Measurements from ENCODE around the gene GPC2.
A peak's percentile ranks its signal among the peaks of the same experiment; 100 is the strongest.
"Not testable (repeated sequence)": the region's sequence is repeated elsewhere in the genome, so short reads cannot be mapped to it uniquely, and the experiment has no call there.

The GPC2 gene

GRCh38 chr7:100200693-100201092 lies 23.5 kb upstream of the GPC2 start:
- DNase-seq, result no peak

DNA sequence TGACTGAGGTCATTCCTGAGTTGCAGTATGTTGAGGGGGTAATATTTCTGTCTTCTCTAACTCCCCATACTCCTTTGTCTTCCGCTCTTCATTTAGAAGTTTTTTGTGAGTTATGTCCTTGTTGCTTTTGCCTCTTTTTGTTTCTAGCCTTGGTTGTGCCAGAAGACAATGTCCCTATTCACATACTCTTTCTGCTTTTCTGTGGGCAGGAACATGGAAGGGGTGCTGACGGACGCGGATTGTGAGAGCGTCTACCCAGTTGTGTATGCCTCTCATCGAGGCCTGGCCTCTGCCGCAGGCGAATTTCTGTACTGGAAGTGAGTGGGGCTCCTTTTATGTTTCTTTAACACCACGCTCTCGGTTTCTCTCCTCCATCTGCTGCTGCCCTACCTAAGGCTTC lies 21.1 kb upstream of the GPC2 start:
- DNase-seq, result no peak

GRCh38 chr7:100195901-100196322 lies 18.7 kb upstream of the GPC2 start:
- not testable (repeated sequence) for DNase-seq

DNA sequence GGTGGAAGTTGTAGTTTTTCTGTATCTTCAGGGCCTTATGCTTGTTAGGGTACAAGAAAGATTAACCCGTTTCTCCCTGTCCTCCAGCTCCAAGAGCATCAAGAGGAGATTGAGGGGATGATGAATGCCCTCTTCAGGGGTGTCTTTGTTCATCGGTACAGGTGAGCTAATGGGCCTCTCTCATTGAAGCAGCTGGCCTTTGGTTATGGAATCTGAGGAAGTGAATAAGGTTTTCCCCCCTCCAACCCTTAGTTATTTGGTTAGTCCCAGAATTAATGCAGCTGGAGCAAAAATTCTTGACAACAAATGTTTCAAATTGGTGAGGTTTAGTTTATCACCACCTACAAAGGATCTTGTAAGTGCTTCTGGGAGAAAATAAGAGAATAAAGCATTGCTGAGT lies 18.0 kb upstream of the GPC2 start:
- DNase-seq, result no peak

DNA sequence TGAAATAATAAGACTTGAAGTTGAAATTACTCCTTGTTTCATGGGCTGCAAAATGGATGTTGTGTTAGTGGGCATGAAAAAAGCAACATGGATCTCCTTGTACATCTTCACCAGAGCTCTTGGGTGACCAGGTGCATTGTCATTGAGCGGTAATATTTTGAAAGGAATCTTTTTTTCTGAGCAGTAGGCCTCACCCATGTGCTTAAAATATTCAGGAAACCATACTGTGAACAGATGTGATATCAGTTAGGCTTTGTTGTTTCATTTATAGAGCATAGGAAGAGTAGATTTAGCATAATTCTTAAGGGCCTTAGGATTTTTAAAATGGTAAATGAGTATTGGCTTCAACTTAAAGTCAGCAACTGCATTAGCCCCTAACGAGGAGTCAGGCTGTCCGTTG lies 15.8 kb upstream of the GPC2 start:
- DNase-seq, result no peak

DNA sequence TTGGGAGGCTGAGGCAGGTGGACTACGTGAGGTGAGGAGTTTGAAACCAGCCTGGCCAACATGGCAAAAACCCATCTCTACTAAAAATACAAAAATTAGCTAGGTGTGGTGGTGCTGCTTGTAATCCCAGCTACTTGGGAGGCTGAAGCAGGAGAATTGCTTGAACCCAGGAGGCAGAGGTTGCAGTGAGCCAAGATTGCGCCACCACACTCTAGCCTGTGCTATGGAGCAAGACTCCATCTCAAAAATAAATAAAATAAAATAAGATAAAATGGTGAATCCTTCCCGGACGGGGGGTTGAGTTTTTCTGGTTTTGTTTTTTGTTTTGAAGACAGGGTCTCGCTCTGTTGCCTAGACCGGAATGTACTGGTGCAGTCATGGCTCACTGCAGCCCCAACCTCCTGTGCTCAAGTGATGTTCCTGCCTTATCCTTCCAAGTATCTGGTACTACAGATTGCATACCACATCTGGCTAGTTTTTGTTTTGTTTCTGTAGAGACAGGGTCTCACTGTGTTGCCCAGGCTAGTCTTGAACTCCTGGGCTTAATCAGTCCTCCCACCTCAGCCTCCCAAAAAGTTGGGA lies 15.2 kb upstream of the GPC2 start:
- DNase-seq, result not testable (repeated sequence)

- no peak for DNase-seq
Measured at GRCh38 chr7:100191775-100192174, 14.6 kb upstream of the GPC2 start.

DNA sequence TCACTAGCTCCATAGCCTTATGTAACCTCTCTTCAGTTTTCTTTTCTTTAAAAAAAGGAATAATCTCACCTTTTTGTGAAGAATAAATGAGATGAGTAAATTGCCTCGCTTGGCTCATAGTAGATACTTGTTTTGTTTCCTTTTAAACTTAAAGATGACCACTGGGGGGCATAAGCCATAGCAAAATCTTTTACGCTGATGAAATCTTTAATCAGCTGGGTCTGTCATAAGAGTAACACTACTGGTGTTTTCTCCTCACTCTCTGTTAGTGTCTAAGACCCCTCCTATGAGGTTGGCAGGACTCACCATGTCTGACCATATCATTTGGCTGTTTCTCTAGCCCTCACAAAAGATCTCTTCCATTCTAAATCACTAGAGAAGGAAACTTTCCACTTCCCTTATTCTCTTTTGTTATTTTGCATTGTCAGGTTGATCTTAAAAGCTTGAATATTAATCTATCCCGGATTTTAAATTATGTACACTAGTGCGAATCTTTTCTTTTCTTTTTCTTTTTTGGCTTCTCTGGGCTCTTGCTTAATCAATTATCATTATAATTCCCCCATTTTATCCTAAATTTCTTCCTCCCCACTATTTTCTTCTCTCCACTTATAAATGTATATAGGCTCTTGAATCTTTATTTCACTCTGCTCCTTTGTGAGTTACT lies 13.0 kb upstream of the GPC2 start:
- DNase-seq, result peak; percentile 72

DNA sequence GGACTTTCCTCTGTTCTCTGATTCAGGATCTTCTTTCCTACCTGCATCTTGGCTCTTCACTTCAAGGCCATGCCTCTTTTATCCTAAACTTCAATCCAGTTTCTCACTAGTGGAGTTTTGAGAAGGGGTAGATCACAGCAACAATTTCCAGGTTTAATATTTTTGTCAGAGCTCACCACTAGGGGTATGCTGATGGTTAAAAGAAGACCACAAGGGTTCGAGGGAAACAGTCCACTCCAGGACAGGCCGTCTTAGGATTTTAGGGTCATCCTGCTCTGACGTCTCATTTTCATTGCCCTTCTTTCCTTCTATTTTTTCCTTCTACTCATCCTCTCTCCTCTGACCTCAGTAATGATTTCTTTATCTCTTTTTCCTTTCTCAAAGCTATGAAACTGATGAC lies 11.9 kb upstream of the GPC2 start:
- no peak for DNase-seq

DNA sequence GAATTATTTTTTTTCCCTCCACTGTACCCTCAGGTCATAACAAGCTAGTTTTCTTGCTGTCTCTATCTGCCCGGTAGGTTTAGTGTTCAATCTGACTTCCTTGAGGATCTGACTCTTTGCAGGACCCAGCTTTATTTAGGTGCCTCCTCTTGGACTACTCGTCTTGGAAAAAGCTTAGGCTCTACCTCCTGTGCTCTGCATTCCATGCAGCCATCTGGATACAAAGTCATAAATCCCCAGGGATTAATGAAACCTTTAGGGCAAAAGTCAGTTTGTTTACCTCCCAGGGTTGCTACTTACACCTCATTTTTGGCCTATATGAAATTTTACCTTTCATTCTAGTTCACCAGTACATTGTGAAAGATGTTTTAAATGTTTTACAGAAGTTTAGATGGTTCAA lies 8.5 kb upstream of the GPC2 start:
- no peak for DNase-seq

GRCh38 chr7:100183090-100183489 lies 5.9 kb upstream of the GPC2 start:
- DNase-seq, result not testable (repeated sequence)

GRCh38 chr7:100182616-100183015 lies 5.4 kb upstream of the GPC2 start:
- DNase-seq, result peak; percentile 50

- DNase-seq, result not testable (repeated sequence)
Measured at GRCh38 chr7:100180084-100180483, 2.9 kb upstream of the GPC2 start.

GRCh38 chr7:100176096-100177044 lies 811 bp downstream of the GPC2 start:
- no peak for DNase-seq

DNA sequence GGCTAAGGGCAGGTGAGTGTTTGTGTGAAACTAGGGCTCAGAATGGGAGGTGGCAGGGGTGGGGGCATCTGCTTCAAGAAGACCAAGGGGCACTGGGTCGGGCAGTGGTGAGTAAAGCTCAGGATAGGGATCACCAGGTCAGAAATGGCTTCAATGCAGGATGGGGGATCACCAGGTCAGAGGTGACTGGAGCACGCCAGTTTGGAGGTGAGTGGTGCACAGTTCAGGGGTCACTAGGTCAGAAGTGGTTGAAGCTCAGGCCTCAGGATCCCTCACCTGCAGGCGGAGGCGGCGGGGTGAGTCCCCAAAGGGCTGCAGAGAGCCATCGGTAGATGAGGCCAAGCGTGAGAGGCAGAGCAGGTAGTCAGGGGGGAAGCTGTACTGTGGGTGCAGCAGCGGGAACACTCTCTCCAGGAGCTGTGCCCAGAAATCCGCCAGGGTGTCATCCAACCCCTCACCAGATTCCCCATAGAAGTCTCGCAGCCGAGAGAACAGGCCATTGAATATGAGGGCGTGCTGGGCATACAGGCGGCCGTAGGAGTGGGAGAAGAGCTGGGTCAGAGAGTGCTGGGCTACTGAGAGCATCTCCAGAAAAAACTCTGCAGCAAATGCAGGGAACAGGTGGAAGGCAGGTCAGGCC lies 1.8 kb downstream of the GPC2 start:
- DNase-seq, result no peak

GRCh38 chr7:100174582-100174981 lies 2.6 kb downstream of the GPC2 start:
- no peak for DNase-seq

- DNase-seq, result no peak
Measured at GRCh38 chr7:100173806-100174495, 3.2 kb downstream of the GPC2 start.

DNA sequence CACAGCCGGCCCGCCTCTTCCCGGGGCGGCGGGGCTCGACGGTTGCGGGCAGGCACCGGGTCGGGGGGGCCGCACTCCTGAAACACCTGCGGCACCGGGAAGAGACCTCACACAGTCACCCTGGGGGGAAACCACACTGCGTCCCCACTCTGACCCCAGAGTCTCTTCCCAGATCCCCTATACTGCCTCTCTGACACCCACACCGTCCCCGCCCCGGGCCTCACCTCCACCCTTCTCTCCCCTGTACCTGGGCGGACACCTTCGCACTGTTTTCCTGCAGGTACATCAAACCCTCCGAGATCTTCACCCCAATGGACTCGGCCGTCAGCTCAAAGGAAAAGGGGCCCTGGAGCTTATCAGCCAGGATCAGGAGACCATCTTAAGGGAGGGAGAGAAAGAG lies 5.3 kb downstream of the GPC2 start:
- DNase-seq, result no peak

GRCh38 chr7:100171087-100171681 lies 6.0 kb downstream of the GPC2 start:
- peak; percentile 53 for DNase-seq

DNA sequence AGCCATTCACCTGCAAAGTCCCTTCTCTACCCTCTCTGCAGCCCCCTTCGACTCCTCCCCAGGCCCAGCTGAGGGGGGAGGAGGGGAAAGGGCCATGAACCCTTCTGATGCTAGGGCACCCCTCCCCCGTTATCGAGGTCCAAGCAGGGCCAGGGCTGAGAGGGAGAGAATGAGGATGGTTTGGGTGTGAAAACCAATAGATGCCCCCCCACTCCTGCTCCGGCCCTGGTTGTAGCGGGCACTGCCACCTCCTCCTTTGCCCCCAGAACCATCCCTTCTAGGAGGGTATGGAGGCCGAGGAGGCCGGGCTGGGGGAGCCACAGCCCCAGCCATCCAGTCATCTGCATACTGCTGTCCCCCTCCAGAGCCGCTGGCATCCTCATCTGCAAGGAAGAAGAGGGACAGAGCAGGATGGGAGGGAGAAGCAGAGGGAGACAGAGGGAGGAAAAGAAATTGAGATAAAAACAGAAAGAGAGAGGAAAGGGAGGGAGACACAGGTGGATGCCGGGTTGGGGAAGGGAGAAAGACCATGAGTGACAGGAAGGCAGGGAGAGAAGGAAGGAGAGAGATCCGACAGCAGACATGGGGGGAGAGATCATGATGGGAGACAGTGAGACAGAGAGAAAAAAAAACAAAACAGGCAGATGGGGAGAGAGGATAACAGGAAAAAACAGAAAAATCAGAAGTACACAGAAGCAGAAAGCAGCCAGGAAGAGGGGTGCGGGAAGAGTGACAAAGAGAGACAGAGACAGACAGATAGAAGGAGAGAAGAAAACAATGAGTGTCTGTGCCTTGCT lies 6.9 kb downstream of the GPC2 start:
- DNase-seq, result no peak

DNA sequence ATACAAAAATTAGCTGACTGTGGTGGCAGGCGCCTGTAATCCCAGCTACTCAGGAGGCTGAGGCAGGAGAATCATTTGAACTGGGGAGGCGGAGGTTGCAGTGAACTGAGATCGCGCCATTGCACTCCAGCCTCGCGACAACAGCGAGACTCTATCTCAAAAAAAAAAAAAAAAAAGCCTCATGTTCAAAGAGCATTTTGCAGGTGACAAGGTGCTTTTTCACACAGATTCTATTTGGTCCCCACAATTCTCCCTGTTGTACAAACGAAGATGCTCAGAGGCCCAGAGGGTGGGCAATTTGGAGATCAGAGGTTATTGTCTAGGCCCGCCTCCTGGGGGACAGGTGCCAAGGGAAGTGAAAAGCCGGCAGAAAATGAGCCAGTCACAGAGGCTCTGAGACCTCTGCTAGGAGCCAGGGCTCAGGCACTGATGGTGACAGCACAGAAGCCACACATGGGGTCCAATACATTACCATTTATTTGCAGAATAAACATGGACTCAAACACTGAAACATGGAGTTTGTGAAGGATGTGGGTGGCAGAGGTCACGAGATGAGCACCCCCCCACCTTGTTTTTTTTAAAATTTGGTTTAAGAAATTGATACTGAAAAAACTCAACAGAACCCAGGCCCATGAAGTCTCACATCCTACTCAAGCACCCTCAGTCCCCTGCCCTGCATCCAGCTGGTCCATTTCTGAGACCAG lies 7.9 kb downstream of the GPC2 start:
- no peak for DNase-seq
